ENCODE data around the gene PNPLA5.

- TF ChIP-seq, protein P1, sequence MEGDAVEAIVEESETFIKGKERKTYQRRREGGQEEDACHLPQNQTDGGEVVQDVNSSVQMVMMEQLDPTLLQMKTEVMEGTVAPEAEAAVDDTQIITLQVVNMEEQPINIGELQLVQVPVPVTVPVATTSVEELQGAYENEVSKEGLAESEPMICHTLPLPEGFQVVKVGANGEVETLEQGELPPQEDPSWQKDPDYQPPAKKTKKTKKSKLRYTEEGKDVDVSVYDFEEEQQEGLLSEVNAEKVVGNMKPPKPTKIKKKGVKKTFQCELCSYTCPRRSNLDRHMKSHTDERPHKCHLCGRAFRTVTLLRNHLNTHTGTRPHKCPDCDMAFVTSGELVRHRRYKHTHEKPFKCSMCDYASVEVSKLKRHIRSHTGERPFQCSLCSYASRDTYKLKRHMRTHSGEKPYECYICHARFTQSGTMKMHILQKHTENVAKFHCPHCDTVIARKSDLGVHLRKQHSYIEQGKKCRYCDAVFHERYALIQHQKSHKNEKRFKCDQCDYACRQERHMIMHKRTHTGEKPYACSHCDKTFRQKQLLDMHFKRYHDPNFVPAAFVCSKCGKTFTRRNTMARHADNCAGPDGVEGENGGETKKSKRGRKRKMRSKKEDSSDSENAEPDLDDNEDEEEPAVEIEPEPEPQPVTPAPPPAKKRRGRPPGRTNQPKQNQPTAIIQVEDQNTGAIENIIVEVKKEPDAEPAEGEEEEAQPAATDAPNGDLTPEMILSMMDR (conservative IDR thresholded peaks at IDR 0.05 in 1 of 2, IDR thresholded peaks at IDR 0.05 in 1 of 2; ENCODE audit: low read depth in 1 of 2, low read length in 2 of 2): no peak
- no peak for TF ChIP-seq EZH2 (IDR thresholded peaks at IDR 0.05; ENCODE audit: low read length, missing control alignments)
These were observed 31.7 kb downstream of the PNPLA5 start for GRCh38 chr22:43860126-43860525.

All from fibroblast of lung (primary cell).